PC-9 (cell line): Measurements from ENCODE around the gene GRM1. TPM values are rescaled to one million over a fixed set of nuclear protein-coding genes. Genes with fewer than 3 reads are reported as not detected.

Experiments used
- BruUV-seq: library from RNA; stranded (reverse); fragments of 400-500 nt; replicated peaks from 2 replicates; lab custom pipeline; 2021; lab: Mats Ljungman, UMichigan
- CTCF ChIA-PET: fragments of 300-600 bp; sonication (Branson Sonifier 250); formaldehyde crosslinking; loops from one replicate; lab custom pipeline; 2022; ENCODE audit warnings: antibody characterized with exemption; lab: Charles Lee
- POLR2A ChIA-PET: fragments of 300-600 bp; sonication (Branson Sonifier 250); formaldehyde crosslinking; loops from one replicate; lab custom pipeline; 2022; ENCODE audit warnings: antibody characterized with exemption; ENCODE audit not compliant: unreplicated experiment; lab: Charles Lee
- DNase-seq, 2 experiments: peaks; one replicate each; pipeline versions ENCODE4 v3.0.0 to v3.0.0-alpha.2; 2015 to 2022; ENCODE audit warnings: mixed read lengths in 1 of 2
- H2AFZ ChIP-seq: fragments of 200-600 bp; sonication (generic); 2 replicates; pipeline ENCODE4 v1.8.1; 2017; ENCODE audit warnings: antibody characterized with exemption
- H3F3A ChIP-seq: fragments of 200-600 bp; sonication (generic); 2 replicates; pipeline ENCODE4 v1.8.1; 2017; ENCODE audit warnings: antibody characterized with exemption, mild to moderate bottlenecking, low read depth; ENCODE audit not compliant: insufficient read depth
- H3K27ac ChIP-seq: fragments of 200-600 bp; sonication (generic); 2 replicates; pipeline ENCODE4 v1.6.1; 2016; ENCODE audit warnings: mixed run types
- H3K27me3 ChIP-seq: fragments of 200-600 bp; sonication (generic); 2 replicates; pipeline ENCODE4 v1.6.1; 2016; ENCODE audit warnings: low read depth, mixed run types; ENCODE audit not compliant: insufficient read depth
- H3K36me3 ChIP-seq: fragments of 200-600 bp; sonication (generic); 2 replicates; pipeline ENCODE4 v1.6.1; 2016; ENCODE audit warnings: low read depth, mixed run types
- H3K4me1 ChIP-seq: fragments of 200-600 bp; sonication (generic); replicated peaks from 2 replicates; pipeline ENCODE4 v1.6.1; 2016; ENCODE audit warnings: mixed run types; ENCODE audit not compliant: insufficient read depth
- H3K4me2 ChIP-seq: fragments of 200-600 bp; sonication (generic); 2 replicates; pipeline ENCODE4 v1.6.1; 2017; ENCODE audit warnings: mixed run types
- H3K4me3 ChIP-seq: fragments of 200-600 bp; sonication (generic); 2 replicates; pipeline ENCODE4 v1.6.1; 2016; ENCODE audit warnings: mixed run types
- H3K79me2 ChIP-seq: fragments of 200-600 bp; sonication (generic); 2 replicates; pipeline ENCODE4 v1.6.1; 2017; ENCODE audit warnings: low read depth, mixed run types
- H3K9me2 ChIP-seq: fragments of 200-600 bp; sonication (generic); 2 replicates; pipeline ENCODE4 v1.8.1; 2017; ENCODE audit warnings: mild to moderate bottlenecking; ENCODE audit not compliant: insufficient read depth
- H3K9me3 ChIP-seq: fragments of 200-600 bp; sonication (generic); 2 replicates; pipeline ENCODE4 v1.8.1; 2016; ENCODE audit warnings: low read depth; ENCODE audit not compliant: insufficient read depth
- H4K20me1 ChIP-seq: fragments of 200-600 bp; sonication (generic); 2 replicates; pipeline ENCODE4 v1.8.1; 2017; ENCODE audit not compliant: insufficient read depth
- EZH2 ChIP-seq: fragments of 200-600 bp; sonication (generic); IDR thresholded peaks from 2 replicates; pipeline ENCODE4 v1.8.0; 2017; ENCODE audit warnings: antibody characterized with exemption, low read depth
- intact Hi-C: fragments of 100-400 bp; cut with micrococcal nuclease; formaldehyde crosslinking; loops from one replicate; pipeline ENCODE4 v1.10.0; 2022; ENCODE audit not compliant: unreplicated experiment
- total RNA-seq: library from RNA; stranded (reverse); gene quantifications from 2 replicates; pipeline ENCODE4 v1.2.3, GENCODE V29; 2021
- TF ChIP-seq, protein P1 (sequence below): fragments of 200-600 bp; sonication (generic); conservative IDR thresholded peaks from 2 replicates; pipeline ENCODE4 v1.6.1; 2017; ENCODE audit warnings: mixed run types, antibody characterized with exemption, mild to moderate bottlenecking, moderate library complexity

The GRM1 gene
- total RNA-seq, 1 experiment from 2014 or later = 0.26 TPM

DNA sequence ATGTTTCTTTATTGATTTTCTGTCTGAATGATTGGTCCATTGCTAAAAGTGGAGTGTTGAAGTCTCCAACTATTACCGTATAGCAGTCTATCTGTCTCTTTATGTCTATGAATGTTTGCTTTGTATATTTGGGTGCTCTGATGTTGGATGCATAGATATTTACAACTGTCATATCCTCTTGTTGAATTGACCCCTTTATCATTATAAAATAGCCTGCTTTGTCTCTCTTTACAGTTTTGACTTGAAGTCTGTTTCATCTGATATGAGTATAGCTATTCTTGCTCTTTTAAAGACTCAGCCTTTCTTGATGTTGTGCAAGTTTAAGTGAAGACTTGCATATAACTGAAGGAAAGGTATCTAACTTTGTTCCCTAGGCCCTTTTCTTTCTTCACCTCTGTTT lies 341.0 kb downstream of the GRM1 start:
- BruUV-seq = no TSS peak
- Histone ChIP-seq H3F3A (no peaks in the 10 kb centered on the region), H3K4me1 (no peaks in the 10 kb centered on the region), H3K4me3 (no peak overlapping the region), H3K9me2 (peaks cover 8% of the 10 kb centered on the region; the same call in 1 of the 2 replicates), H3K36me3 (no peaks in the 10 kb centered on the region), H3K4me2 (no peak overlapping the region), H3K9me3 (no peaks in the 10 kb centered on the region; the same call in 1 of the 2 replicates), H3K27me3 (no peaks in the 10 kb centered on the region), H2AFZ (no peak overlapping the region), H4K20me1 (no peaks in the 10 kb centered on the region), H3K79me2 (no peaks in the 10 kb centered on the region), H3K27ac (no peak overlapping the region)
- POLR2A ChIA-PET = interaction anchor here (0.7 kb wide), 1 partner anchor 303 kb away, joined by 6 read pairs; no protein-coding TSS in a partner anchor
- CTCF ChIA-PET = no interaction called here
- TF ChIP-seq EZH2 = no peak
- TF ChIP-seq, protein P1, sequence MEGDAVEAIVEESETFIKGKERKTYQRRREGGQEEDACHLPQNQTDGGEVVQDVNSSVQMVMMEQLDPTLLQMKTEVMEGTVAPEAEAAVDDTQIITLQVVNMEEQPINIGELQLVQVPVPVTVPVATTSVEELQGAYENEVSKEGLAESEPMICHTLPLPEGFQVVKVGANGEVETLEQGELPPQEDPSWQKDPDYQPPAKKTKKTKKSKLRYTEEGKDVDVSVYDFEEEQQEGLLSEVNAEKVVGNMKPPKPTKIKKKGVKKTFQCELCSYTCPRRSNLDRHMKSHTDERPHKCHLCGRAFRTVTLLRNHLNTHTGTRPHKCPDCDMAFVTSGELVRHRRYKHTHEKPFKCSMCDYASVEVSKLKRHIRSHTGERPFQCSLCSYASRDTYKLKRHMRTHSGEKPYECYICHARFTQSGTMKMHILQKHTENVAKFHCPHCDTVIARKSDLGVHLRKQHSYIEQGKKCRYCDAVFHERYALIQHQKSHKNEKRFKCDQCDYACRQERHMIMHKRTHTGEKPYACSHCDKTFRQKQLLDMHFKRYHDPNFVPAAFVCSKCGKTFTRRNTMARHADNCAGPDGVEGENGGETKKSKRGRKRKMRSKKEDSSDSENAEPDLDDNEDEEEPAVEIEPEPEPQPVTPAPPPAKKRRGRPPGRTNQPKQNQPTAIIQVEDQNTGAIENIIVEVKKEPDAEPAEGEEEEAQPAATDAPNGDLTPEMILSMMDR = no peak
- DNase-seq = no peak
- intact Hi-C loops = no loop called here

DNA sequence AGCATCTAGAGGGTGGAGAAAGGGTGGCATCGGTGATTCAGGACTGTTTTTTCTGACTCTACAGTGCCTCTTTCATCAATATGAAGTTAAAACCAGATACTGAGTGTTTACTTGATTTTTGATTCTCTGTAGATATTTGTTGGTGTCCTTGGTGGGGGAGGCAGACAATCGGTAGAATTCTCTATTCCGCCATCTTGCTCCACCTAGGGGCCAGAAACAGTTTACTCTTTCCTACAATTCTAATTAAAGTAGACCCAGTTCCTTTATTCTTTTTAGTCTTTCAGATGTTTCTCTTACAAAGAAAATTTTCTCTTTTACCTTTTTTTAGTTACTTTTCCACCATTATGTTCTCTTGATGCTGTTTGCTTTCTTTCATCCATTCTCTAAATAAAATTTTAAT lies 352.6 kb downstream of the GRM1 start:
- H3K27me3 ChIP-seq = no peaks in the 10 kb centered on the region
- no peak for TF ChIP-seq EZH2
- TF ChIP-seq, protein P1 = 0 out of 2 replicates have a peak, but pooled peaks have one; percentile 35
- no peaks in the 10 kb centered on the region for H3F3A ChIP-seq
- no peaks in the 10 kb centered on the region for H3K9me2 ChIP-seq
- H4K20me1 ChIP-seq = no peaks in the 10 kb centered on the region
- BruUV-seq = no TSS peak
- intact Hi-C loops = no loop called here
- CTCF ChIA-PET = no interaction called here
- H3K4me2 ChIP-seq = no peak overlapping the region
- no peak for DNase-seq
- no peaks in the 10 kb centered on the region for H3K9me3 ChIP-seq
- POLR2A ChIA-PET = no interaction called here
- H3K36me3 ChIP-seq = no peaks in the 10 kb centered on the region
- no peak overlapping the region for H2AFZ ChIP-seq
- H3K4me1 ChIP-seq = no peaks in the 10 kb centered on the region
- no peak overlapping the region for H3K4me3 ChIP-seq
- no peaks in the 10 kb centered on the region for H3K79me2 ChIP-seq
- no peak overlapping the region for H3K27ac ChIP-seq

DNA sequence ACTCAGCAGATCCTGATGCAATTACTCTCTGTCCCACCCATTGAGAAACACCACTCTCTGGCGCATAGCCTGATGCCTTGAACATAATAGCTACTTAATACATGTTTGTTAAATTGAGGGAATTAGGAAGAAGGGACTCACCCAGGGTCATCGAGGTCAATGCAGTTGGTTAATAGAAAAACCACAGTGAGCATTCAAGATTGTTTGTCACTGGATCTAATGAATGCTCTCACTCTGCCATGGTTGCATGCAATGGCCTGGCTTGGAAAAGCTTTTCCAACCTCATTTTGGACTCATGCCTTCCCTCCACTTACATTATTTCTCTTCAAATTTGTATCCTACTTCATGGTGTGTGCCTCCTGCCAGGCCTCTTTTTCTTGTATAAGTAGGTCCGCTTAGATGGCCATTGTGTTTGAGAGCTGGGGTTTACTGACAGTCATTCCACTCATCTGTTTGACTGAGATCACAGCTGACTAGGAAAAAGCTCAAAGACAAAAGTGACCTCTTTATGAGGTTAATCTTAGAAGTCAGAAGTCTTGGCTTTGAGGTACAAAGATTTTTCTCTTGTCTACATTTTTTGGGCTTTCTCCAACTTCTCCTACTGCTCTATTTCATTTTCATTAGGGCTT lies 360.0 kb downstream of the GRM1 start:
- Histone ChIP-seq H3F3A (no peaks in the 10 kb centered on the region), H3K36me3 (no peaks in the 10 kb centered on the region), H3K79me2 (no peaks in the 10 kb centered on the region), H3K4me3 (no peak overlapping the region), H3K4me1 (no peaks in the 10 kb centered on the region), H3K27ac (no peak overlapping the region), H3K27me3 (no peaks in the 10 kb centered on the region), H3K9me3 (no peaks in the 10 kb centered on the region), H3K4me2 (no peak overlapping the region), H4K20me1 (no peaks in the 10 kb centered on the region), H3K9me2 (no peaks in the 10 kb centered on the region), H2AFZ (no peak overlapping the region)
- ChIA-PET CTCF (no interaction called here), POLR2A (no interaction called here)
- DNase-seq = no peak
- TF ChIP-seq, protein P1 = no peak
- TF ChIP-seq EZH2 = no peak
- intact Hi-C loops = no loop called here
- no TSS peak for BruUV-seq
